NCI-H2196 (cell line): Measurements from ENCODE around the gene VAV2.

Experiments
- DNase-seq: peaks from one replicate; lab custom pipeline; 2025; ENCODE audit not compliant: unreplicated experiment; lab: John Stamatoyannopoulos, UW

The VAV2 gene

DNA sequence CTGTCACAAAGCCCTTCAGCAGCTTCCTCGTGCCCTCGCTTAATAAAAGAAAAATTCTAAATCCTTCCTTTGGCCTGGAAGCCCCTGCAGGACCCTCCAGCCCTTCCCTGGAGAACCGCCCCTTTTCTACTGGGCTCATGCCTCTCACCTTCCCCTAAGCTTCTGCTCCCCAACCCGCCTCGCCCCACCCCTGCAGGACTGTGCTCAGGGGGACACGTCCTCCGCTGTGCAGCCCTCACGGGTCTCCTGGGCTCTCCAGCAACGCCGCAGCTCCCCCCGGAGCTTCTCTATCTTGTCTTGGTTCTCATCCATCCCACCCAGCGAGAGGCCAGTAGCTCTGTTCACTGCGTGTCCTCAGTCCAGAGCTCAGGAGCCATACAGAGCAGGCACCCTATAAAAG is 188.4 kb downstream of the VAV2 start:
- no peak for DNase-seq

DNA sequence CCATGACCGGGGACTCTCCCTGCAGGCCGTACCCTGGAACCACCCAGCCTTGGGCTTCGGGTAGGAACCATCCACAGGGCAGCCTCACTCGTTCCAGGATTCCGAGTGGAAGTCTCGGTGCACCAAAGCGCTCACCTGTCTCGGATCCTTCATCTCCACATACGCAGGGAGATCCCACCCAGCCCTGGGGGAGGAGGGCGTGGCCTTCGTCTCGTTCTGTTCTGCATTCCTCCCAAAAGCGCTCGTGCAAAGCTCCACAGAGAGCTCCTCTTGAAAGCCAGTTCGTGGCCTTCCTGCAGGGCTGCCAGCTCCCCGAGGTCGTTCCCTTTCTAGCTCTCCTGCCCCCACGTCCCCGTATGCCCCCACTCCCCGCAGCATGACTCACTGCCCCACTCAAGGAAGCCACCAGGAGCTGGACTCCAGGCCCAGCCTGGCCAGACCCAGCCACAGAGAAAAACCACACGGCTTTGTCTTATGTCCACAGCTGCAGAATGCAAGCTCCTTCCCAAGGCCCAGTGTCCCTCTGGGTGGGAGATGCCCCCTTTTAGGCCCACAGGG is 189.0 kb downstream of the VAV2 start:
- DNase-seq = no peak

DNA sequence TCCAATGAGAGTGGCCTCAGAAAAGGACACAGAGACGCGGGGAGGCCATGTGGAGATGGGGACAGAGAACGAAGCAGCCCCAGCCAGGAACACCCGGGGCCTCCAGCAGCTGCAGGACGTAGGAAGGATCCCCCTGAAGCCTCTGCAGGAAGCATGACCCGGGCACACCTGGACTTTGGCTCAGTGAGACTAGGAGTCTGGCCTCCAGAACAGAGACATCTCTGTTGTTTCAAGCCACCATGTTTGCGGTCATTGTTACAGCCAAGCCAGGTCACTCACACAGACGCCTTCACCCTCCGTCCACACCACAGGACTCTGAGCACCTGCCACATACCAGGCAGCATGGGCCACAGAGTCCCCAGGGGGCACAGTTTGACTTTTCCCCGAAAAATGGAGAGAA is 190.4 kb downstream of the VAV2 start:
- DNase-seq = no peak

DNA sequence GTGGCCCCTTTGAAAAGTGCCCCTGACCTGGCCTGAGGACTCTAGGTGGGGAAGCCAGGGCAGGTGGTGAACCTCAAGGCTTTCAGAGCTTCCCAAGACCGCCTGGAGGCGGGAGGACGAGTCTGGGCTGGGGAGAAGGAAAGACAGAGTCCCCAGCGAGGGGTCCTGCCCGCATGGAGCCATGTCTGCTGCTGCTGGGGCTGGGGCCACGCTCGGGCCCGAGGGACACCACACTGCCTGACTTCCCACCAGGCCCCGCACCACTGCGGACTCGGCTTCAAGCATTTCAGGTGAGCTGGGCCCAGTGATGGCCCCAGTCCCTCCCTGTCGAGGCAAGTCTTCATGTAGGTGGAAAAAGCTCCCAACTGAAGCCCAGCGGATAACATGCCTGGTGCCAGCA is 191.9 kb downstream of the VAV2 start:
- DNase-seq = no peak

DNA sequence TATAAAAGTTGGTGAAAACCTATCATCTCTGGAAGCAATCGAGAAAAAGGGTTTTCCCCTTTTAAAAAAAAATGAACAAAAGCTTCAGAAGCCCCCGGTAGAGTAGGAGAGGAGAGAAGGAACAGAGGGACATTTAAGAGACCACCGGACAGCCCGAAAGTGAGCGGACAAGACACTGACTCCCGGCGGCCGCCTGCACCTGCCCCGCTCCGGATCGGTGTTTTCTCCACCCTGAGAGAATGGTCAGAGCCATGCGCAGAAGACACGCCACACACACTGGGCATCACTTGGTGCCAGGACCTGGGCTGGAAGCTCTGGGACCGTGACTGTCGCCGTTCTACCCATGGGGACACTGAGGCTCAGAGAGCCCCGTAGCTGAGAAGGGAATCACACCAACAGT is 192.4 kb downstream of the VAV2 start:
- no peak for DNase-seq

DNA sequence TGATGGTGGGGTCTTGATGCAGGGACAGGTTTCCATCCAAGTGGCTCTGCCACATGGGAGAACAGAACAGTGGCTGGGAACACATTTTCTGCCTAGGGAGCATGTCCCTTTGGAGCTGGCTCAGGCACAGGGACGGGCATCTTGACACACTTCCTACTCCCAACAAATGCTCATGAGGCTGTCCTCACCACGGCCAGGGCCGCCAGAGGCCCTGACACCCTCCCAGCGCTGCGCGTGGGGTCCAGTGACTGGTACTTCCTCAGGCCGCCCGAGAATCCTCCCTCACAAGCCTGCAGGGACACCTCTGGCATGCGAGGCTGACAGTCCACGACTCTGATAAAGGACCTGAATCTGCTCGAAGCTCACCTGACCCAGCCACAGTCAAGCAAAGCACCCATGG is 193.0 kb downstream of the VAV2 start:
- no peak for DNase-seq

DNA sequence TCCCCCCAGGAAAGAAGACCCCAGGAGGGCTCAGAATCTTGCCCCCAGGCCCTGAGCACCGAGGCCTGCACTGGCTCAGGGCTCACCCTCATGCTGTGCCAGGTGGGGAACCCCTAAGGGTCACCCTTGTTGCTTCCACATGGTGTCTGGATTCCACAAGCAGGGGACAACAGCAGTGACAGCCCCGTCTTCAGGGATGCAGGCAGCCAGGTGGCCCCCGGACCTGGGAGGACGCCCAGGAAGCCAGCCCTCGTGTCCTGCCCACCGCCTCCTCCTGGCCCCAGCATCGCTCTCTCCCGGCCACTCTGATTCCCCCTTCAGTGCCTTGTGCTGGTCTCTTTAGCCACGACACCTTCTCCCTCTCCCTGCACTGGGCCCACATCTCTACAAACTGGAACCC is 194.0 kb downstream of the VAV2 start:
- no peak for DNase-seq

DNA sequence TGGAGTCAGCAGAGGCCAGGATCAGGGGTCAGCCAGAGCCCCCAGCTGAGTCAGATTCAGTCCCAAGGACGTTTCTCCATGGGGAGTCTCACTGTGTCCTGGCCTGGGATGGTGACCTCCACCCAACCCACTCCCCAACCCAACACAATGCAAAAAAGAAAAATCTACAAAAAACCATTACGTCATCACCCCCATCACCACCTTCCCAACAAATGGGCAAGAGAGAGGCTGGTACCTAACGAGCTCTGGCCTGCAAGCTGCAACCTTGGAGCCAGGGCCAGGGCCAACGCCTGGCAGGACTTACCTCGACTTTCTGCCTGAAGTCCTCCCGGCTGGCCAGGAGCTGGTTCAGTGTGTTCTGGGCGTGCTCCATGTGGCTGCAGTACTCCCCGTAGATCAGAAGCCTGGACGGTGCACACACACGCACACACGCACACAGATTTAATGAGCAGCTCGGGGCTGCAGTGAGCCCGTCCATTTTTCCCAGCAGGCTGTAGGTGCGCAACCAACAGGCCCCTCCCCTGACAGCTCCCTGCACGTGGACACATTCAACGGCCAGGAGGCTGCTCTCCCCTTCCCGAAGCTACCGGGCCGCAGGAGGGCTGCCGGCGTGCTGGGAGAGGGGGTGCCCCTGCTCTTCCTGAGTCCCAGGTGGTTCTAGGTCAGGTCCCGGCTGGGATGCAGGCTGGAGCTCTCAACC is 194.6 kb downstream of the VAV2 start:
- no peak for DNase-seq

DNA sequence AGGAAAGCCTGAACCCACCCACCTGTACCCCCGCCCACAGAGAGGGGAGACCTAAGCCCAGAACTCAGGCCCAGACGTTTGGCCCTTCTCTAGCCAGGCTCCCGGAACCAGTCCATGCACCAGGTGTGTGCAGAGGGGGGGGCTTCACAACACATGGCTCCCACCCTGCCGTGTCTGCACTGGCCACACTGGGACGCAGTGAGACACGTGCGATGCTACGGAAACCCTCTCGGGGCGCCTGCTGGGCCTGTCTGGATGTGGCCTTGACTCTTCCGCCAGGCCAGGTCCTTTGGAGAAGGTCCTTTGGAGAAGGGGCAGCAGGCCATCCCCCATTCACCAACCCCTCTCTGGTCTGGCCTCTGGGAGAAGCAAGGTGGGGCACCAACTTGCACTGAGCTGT is 195.6 kb downstream of the VAV2 start:
- no peak for DNase-seq

DNA sequence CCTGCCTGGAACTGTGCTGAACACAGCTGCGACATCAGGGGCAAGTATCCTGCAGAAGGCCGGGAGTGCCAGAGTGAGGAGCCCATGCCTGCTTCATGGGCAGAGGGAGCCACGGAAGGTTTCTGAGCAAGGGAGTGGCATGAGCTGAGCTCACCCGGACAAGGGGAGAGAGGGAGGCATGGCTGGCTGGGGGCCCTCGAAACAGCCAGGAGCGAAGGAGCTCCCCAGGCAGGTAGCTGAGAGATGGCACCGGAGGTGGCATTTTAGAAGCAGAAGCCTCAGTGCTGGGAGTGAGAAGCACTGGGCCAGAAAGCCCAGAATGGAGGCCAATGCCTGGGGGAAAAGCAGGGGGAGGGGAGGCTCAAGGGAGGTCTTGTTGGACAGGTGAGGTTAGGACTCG is 197.1 kb downstream of the VAV2 start:
- DNase-seq = no peak

DNA sequence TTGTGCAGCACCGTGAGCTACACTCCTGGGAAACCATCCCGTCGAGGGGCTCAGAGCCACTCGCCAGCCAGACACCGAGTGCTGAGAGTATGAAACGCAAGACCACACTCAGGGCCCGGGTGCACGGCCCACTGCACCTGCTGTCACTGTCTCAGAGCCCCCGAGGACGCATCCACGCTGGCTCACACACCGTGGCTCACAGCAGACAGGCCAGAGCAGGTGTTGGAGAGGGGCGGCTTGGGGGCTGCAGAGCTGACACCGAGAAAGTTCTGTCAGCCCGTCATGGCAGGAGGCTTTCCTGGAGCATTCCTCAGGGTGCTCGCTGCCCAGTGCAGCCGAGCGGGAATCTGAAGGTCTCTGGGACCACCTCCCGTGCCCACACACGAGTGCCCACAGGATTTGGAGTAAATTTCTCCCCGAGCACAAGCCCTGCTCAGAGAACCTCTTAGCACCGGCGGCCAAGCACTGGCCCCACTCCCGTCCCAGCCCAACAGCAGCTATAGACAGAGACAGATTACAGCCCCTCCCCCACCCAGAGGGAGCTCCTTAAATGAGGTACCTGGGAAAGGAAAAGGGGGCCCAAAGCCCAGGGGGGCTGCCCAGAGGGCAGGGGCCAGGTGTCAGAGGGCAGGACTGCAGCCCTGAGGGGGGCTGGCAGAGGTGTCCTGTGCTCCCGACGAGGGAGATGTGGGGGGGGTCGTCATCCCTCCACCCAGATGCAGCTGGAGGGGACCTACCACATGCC is 197.9 kb downstream of the VAV2 start:
- no peak for DNase-seq

DNA sequence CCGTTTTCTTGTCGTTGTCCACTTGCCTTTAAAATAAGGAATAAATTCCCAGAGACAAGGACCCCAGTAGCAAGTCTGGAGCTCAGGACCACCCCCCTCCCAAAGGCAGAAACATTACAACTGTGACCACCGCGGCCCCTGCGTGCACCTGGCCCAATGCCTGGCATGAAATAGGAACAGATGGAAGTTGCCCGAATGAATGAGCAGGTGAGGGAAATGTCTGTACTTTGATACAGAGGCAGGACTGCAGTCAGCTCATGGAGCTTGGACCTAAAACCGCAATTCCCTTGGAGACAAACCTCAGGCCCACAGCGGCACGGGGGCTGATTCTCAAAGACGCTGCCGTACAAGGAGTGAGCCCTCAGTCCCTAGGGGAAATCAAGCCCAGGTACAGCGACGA is 198.7 kb downstream of the VAV2 start:
- DNase-seq = no peak

DNA sequence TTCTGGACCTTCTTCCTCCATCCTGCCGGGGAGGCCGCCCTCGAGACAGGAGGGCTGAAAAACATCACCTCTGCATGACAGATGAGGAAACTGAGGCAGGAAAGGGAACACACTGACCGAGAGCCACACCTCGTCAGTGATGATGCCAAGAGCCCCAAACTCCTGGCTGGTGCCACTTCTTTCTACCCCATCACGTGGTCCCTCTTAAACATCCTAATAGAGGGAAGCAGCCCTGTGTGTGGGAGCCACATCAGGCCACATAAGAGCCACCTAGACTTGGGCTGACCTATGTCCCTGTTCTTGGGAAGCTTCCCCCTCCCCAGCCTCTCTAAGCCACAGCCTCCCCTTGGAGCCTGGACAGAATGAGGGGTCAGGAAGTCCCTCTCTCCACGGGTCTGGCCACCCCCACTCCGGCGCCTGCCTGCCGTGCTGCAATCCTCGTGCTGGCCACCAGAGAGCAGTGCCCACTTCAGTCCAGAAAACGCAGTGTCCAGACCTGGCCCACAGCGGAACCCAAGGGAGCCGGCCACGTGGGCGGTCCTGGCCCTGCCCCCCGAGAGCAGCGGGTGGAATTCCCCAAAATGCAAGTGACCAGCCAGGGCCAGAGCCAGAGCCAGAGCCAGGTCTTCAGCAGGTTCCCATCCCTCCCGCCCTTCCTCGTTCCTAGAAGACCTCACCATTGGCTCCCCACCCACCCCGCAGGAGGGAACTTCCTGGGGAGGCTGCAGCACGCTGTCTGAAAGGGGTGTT is 199.2 kb downstream of the VAV2 start:
- DNase-seq = peak; percentile 43

DNA sequence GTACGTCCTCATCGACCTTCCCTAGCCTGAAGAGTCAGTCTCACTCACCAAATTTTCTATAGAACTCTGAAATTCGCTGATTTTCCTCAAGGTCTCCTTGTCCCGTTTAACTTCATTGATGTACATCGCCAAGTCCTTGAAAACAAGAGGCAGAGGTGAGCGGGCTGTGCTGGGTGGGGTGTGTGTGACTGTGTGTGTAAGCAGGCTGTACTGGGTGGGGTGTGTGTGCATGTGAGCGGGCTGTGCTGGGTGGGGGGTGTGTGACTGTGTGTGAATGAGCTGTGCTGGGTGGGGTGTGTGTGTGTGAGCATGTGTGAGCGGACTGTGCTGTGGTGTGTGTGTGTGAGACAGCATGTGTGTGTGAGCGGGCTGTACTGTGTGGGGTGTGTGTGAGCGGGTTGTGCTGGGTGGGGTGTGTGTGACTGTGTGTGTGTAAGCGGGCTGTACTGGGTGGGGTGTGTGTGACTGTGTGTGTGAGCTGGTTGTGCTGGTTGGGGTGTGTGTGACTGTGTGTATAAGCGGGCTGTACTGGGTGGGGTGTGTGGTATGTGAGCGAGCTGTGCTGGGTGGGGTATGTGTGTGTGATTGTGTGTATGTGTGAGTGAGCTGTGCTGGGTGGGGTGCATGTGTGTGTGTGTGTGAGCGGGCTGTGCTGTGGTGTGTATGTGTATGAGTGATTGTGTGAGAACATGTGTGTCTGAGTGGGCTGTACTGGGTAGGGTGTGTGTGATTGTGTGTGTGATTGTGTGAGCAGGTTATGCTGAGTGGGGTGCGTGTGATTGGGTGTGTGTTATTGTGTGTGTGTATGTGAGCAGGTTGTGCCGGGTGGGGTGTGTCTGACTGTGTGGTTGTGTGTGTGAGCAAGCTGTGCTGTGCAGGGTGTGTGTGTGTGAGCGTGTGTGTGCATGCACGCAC is 200.1 kb downstream of the VAV2 start:
- DNase-seq = no peak

DNA sequence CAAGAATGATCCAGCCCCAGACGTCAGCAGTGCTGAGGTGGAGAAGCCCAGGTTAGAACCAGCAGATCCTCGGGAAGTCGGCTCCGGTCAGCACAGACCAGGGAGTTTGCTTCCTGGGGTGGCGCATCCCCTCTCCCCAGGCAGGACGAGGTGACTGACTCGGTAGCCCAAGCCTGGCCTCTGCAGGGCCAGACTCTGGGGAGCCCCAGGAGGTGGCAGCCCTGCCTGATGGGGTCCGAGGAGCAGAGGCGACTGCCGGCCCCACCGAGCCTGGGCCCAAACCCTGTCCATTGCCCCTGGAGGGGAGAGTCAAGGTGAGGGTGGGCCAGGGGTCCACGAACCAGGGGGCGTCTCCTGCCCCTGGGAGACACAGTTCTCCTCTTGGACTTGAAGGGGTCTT is 201.1 kb downstream of the VAV2 start:
- no peak for DNase-seq

DNA sequence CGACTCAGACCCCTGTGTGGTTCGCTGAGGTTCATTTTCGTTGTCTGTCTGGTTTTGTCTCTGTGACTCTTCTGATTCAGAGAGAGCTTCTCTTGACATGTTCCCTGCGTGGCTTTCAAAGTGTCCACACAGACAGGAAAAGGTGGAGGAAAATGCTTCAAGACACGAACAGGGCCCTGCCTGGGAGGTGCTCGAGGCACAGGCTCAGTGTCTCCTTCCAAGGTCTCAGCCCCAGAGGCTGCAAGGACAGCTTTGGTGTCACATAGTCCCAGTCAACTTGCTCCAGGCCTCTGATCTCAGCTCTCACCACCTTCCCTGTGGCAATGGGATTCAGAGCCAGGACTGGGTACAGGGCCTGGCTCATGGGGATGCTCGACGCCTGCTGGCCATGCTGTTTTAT is 202.3 kb downstream of the VAV2 start:
- no peak for DNase-seq

DNA sequence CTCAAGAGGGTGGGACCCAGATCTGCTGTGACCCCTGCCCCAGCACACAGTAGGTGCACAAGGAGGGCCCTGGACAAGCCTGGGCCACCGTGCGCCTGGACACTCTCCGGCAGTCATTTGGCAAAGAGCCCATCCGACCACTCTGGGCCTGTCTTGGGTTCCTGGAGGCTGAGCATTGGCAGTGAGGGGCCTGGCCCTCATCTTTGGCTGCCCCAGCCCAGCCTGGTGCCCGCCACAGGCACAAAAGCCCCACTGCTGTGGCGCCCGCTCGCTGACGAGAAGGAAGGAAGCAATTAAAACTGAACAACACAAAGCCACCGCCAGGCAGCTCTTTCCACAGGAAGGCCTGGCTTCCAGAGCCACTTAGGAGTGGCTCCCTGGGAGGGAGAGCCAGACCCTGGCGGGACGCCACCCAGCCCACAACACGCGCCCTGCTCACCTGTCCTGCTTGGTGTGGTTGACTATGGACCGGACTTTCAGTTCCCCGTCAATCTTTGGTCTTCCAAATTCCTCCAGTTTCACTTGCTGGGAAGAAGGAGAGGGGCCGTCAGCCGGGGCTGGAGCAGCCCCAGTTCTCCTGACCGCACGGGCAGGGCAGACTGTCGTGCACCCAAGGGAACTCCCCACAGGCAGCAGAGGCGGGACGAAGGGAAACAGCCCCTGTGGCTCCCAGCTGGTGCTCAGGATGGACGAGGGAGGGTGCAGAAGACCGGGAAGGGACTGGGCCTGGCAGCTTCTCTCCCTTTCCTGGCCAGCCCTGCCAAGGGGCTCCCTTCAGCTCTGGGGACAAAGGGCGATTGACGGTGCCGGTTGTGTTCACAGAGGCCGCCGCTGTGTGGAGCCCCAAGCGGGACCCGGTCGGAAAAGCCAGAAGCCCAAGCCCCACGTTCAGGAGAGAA is 203.1 kb downstream of the VAV2 start:
- peak; percentile 43 for DNase-seq

DNA sequence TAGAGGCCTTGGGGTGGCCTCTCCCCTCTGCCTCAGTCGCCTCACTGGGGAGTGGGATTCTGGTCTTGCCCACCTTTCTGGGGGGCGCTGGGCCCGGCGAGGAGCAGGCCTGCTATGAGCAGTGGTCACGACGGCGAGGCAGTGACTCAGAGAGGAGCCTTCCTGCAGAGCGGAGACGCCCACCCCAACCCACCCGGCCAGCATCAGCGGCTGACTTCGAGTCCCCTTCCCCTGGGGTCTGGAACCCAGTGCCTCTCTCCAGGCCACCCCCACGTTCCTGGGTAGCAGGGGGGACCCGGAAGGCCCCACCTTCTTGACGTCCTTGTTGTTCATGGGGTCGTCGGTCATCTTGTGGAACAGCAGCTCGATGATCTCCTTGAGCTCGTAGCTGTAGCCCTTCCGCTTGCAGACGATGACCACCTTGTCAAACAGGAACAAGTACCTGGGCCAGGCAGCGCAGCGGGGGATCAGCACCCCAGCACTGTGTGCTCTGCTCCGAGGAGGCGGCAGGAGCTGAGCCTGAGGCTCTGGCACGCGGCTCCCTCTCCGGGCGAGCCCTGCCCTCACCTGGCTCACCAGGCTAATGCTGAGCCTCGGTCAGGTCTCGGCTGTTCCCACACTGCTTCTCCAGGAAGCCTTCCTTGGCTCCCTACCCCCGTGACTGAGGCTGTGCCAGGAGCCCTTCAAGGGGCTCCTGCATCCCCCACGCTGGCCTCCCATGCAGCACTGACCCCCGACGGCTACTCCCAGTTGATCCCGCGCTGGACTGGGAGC is 203.9 kb downstream of the VAV2 start:
- no peak for DNase-seq

DNA sequence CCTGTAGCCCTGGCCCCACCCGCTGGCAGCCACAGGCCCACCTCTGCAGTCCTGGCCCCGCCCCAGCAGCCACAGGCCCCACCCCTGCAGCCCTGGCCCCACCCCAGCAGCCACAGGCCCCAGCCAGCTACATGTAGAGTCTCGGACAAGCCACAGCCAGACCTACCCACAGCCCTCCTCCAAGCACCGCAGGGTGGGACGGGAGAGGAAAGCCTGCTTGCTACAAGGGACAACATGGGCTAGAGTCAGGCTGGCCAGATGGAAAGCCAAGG is 204.4 kb downstream of the VAV2 start:
- DNase-seq = no peak
